Loucy (cell line): ENCODE data around the gene CHST11.

Experiments used
- CTCF ChIP-seq: fragments of 200-600 bp; sonication (generic); conservative IDR thresholded peaks from 2 replicates; pipeline ENCODE4 v1.5.1; 2014; ENCODE audit warnings: mild to moderate bottlenecking, antibody characterized with exemption, low read length
- EZH2phosphoT487 ChIP-seq: fragments of 200-600 bp; IDR thresholded peaks from 2 replicates; pipeline ENCODE4 v1.6.1; 2018; ENCODE audit warnings: antibody characterized with exemption, mild to moderate bottlenecking, moderate library complexity, borderline replicate concordance

- TF ChIP-seq CTCF (no peak), EZH2phosphoT487 (no peak)
Observed at GRCh38 chr12:104788840-104789271, 332.1 kb downstream of the CHST11 start.
